AG09319 (cell line): ENCODE data around the gene RSPH1.

Experiments used
- DNase-seq: peaks from one replicate; pipeline ENCODE4 v3.0.0-alpha.2; 2010; ENCODE audit warnings: low read depth; ENCODE audit errors: extremely low read depth
- CTCF ChIP-seq: IDR thresholded peaks from 2 replicates; pipeline ENCODE4 v1.5.1; 2011; ENCODE audit warnings: low read depth, mild to moderate bottlenecking, inconsistent platforms, low read length, moderate library complexity

The RSPH1 gene

GRCh38 chr21:42503711-42504110 is 7.7 kb upstream of the RSPH1 start:
- no peak for DNase-seq
- TF ChIP-seq CTCF = no peak

- no peak for DNase-seq
Observed at GRCh38 chr21:42500736-42501135, 4.7 kb upstream of the RSPH1 start.

GRCh38 chr21:42500225-42500624 is 4.2 kb upstream of the RSPH1 start:
- DNase-seq = no peak
- TF ChIP-seq CTCF = no peak

More at GRCh38 chr21:42500736-42501135, 4.7 kb upstream of the RSPH1 start:
- TF ChIP-seq CTCF = no peak

- DNase-seq = no peak
- TF ChIP-seq CTCF = no peak
Observed at GRCh38 chr21:42499444-42500112, 3.6 kb upstream of the RSPH1 start.

- no peak for TF ChIP-seq CTCF
- no peak for DNase-seq
Observed at GRCh38 chr21:42498012-42498411, 2.0 kb upstream of the RSPH1 start.

- no peak for TF ChIP-seq CTCF
- DNase-seq = no peak
Observed at GRCh38 chr21:42496839-42497202, 797 bp upstream of the RSPH1 start.

- no peak for TF ChIP-seq CTCF
- no peak for DNase-seq
Observed at GRCh38 chr21:42495765-42496119, 282 bp downstream of the RSPH1 start.
